Left ventricle myocardium inferior (tissue), 1 donor: ENCODE results near the gene UBXN6. TPM values are rescaled to one million over a fixed set of nuclear protein-coding genes. Genes with fewer than 3 reads are reported as not detected.

Experiments used
- DNase-seq: peaks from one replicate; pipeline ENCODE4 v3.0.0-alpha.2; 2020
- H3K27ac ChIP-seq: fragments of 200-600 bp; replicated peaks from 2 replicates; pipeline ENCODE4 v1.8.0; 2021
- H3K27me3 ChIP-seq: fragments of 200-600 bp; 2 replicates; pipeline ENCODE4 v1.8.0; 2021; ENCODE audit warnings: low read depth
- H3K36me3 ChIP-seq: fragments of 200-600 bp; 2 replicates; pipeline ENCODE4 v1.8.0; 2021
- H3K4me1 ChIP-seq: fragments of 200-600 bp; 2 replicates; pipeline ENCODE4 v1.8.0; 2021
- H3K4me3 ChIP-seq: fragments of 200-600 bp; 2 replicates; pipeline ENCODE4 v1.8.0; 2021; ENCODE audit warnings: mild to moderate bottlenecking, moderate library complexity
- H3K9me3 ChIP-seq: fragments of 200-600 bp; replicated peaks from 2 replicates; pipeline ENCODE4 v1.8.0; 2021
- CTCF ChIP-seq: fragments of 200-600 bp; IDR thresholded peaks from 2 replicates; pipeline ENCODE4 v1.8.0; 2021; ENCODE audit warnings: antibody characterized with exemption, mild to moderate bottlenecking, borderline replicate concordance
- intact Hi-C: fragments of 100-400 bp; cut with micrococcal nuclease; formaldehyde crosslinking; loops from one replicate; pipeline ENCODE4 v1.11.0; 2022
- total RNA-seq: library from RNA; stranded (reverse); fragmentation: NEBNext Ultra II Directional; extraction: Animal tissue kit (Norgen Biotek cat#: 25700); gene quantifications from one replicate; pipeline ENCODE4 v1.2.1, GENCODE V29; 2021
- donor health status: DM: no; HTN: yes; CAD: no; lungs with severe emphysema.

Gene UBXN6
- total RNA-seq, 1 donor from 2014 or later: 113 TPM

GRCh38 chr19:4406626-4407025, 51.0 kb downstream of the UBXN6 start:
- Histone ChIP-seq H3K27ac (no peak overlapping the region), H3K9me3 (no peaks in the 10 kb centered on the region), H3K27me3 (no peaks in the 10 kb centered on the region), H3K4me1 (peaks cover 15% of the 10 kb centered on the region), H3K4me3 (no peak overlapping the region), H3K36me3 (no peaks in the 10 kb centered on the region)
- no peak for DNase-seq
- intact Hi-C loops: no loop called here
- no peak for TF ChIP-seq CTCF

GRCh38 chr19:4405977-4406376, 51.6 kb downstream of the UBXN6 start:
- Histone ChIP-seq H3K36me3 (no peaks in the 10 kb centered on the region), H3K27ac (no peak overlapping the region), H3K27me3 (no peaks in the 10 kb centered on the region), H3K4me1 (peaks cover 22% of the 10 kb centered on the region), H3K4me3 (no peak overlapping the region), H3K9me3 (no peaks in the 10 kb centered on the region)
- TF ChIP-seq CTCF: no peak
- intact Hi-C loops: no loop called here
- DNase-seq: no peak

GRCh38 chr19:4403005-4403761, 54.4 kb downstream of the UBXN6 start:
- H3K4me1 ChIP-seq: peaks cover 45% of the 10 kb centered on the region
- no peaks in the 10 kb centered on the region for H3K27me3 ChIP-seq
- no peaks in the 10 kb centered on the region for H3K36me3 ChIP-seq
- TF ChIP-seq CTCF: no peak
- intact Hi-C loops: no loop called here
- H3K9me3 ChIP-seq: no peaks in the 10 kb centered on the region
- peak overlapping the region; percentile 52 for H3K27ac ChIP-seq
- H3K4me3 ChIP-seq: peak overlapping the region; percentile 78
- no peak for DNase-seq

GRCh38 chr19:4402171-4403004, 55.2 kb downstream of the UBXN6 start, which contains the start of gene CHAF1A:
CHAF1A (plus strand) TSS chr19:4402640; CDS start chr19:4402763, 123 bp downstream.
- DNase-seq: peak; percentile 99
- no peaks in the 10 kb centered on the region for H3K9me3 ChIP-seq
- intact Hi-C loops: no loop called here
- H3K4me1 ChIP-seq: peaks cover 53% of the 10 kb centered on the region
- no peak for TF ChIP-seq CTCF
- no peaks in the 10 kb centered on the region for H3K27me3 ChIP-seq
- H3K36me3 ChIP-seq: no peaks in the 10 kb centered on the region
- peak within 1 kb of the TSS; percentile 89 for H3K27ac ChIP-seq
- H3K4me3 ChIP-seq: peak within 1 kb of the TSS; percentile 78

- peak overlapping the region; percentile 78 for H3K4me3 ChIP-seq
- H3K9me3 ChIP-seq: no peaks in the 10 kb centered on the region
- intact Hi-C loops: no loop called here
- H3K27me3 ChIP-seq: no peaks in the 10 kb centered on the region
- H3K36me3 ChIP-seq: no peaks in the 10 kb centered on the region
- DNase-seq: no peak
- peak overlapping the region; percentile 89 for H3K27ac ChIP-seq
- no peak for TF ChIP-seq CTCF
- H3K4me1 ChIP-seq: peaks cover 59% of the 10 kb centered on the region
Observed at GRCh38 chr19:4401769-4402170, 55.8 kb downstream of the UBXN6 start.
